Calu3 (cell line): ENCODE results near the gene NRG4. TPM values are rescaled to one million over a fixed set of nuclear protein-coding genes. Genes with fewer than 3 reads are reported as not detected.
A peak's percentile ranks its signal among the peaks of the same experiment; 100 is the strongest.
"Not testable (repeated sequence)": the region's sequence is repeated elsewhere in the genome, so short reads cannot be mapped to it uniquely, and the experiment has no call there.

Source experiments
- BruUV-seq: library from RNA; stranded (reverse); fragments of 400-500 nt; replicated peaks from 2 replicates; lab custom pipeline; 2021; lab: Mats Ljungman, UMichigan
- CTCF ChIA-PET: fragments of 300-600 bp; sonication (Branson Sonifier 250); formaldehyde crosslinking; loops from one replicate; lab custom pipeline; 2022; ENCODE audit warnings: antibody characterized with exemption; lab: Charles Lee
- DNase-seq: peaks from one replicate; pipeline ENCODE4 v3.0.0; 2022
- H3K27ac Mint-ChIP-seq: one replicate; pipeline ENCODE4 v1.8.0; 2022; ENCODE audit warnings: mixed read lengths; ENCODE audit not compliant: unreplicated experiment
- H3K27me3 Mint-ChIP-seq: one replicate; pipeline ENCODE4 v1.8.0; 2022; ENCODE audit warnings: mixed read lengths; ENCODE audit not compliant: unreplicated experiment
- H3K36me3 Mint-ChIP-seq: one replicate; pipeline ENCODE4 v1.8.0; 2022; ENCODE audit warnings: mild to moderate bottlenecking, moderate library complexity, mixed read lengths; ENCODE audit not compliant: insufficient read depth, unreplicated experiment
- H3K4me1 Mint-ChIP-seq: one replicate; pipeline ENCODE4 v1.8.0; 2022; ENCODE audit warnings: mild to moderate bottlenecking, low read depth, mixed read lengths; ENCODE audit not compliant: unreplicated experiment
- H3K4me3 Mint-ChIP-seq: one replicate; pipeline ENCODE4 v1.8.0; 2022; ENCODE audit warnings: mild to moderate bottlenecking, low read depth, moderate library complexity, mixed read lengths; ENCODE audit not compliant: unreplicated experiment
- H3K9me3 Mint-ChIP-seq: one replicate; pipeline ENCODE4 v1.8.0; 2022; ENCODE audit warnings: low read depth, mixed read lengths; ENCODE audit not compliant: unreplicated experiment
- CTCF ChIP-seq: fragments of 200-600 bp; IDR thresholded peaks from one replicate; pipeline ENCODE4 v1.8.0; 2022; ENCODE audit warnings: antibody characterized with exemption; ENCODE audit not compliant: unreplicated experiment
- intact Hi-C: fragments of 100-400 bp; cut with micrococcal nuclease; formaldehyde crosslinking; loops from one replicate; pipeline ENCODE4 v1.10.0; 2022; ENCODE audit not compliant: unreplicated experiment
- total RNA-seq: library from RNA; stranded (reverse); gene quantifications from 2 replicates; pipeline ENCODE4 v1.2.3, GENCODE V29; 2022

NRG4 gene
- total RNA-seq, 1 experiment from 2014 or later: 0.09 TPM

DNA sequence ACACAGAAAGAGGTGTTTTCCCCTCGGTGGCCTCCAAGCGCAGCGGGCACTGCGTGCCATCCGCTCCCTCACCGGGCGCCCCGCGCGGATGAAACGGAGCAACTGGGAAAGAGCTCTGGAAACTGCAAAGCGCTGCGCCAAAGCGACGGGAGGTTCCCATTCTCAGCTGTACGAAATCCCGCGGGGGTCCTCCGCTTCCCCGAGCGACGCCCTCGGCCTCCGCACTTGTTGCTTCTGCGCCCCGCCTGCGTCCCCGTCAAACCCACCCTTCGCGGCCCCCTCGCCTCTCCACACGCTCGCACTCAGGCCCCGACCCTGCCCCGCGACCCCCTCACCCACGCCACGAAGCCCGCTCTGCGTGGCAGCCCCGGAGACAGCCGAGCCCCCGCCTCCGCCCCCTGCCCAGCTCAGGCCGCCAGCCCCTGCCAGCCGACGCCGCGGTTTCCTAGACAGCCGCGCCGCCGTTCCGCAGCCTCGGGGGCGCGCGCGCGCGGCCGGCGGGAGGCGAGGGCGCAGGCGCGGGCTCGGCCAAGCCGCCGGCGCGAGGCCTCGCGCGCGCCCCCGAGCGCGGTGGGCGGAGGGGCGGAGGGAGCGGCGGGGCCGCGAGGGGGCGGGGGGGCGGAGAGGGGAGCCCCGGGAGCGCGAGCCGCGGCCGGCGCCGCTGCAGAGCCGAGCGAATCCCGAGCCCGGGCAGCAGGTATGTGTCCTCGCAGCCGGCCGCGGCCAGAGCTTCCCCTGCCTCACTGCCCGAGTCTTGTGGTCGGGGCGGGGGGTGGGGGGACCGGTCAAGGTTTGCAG lies 47.3 kb upstream of the NRG4 start, which contains the start of gene TMEM266:
Gene TMEM266 (plus strand): TSS at position 666 of the 798 bp plus-strand sequence. CDS start 74,279 bp downstream, outside the sequence.
- DNase-seq: peak; percentile 57
- TF ChIP-seq CTCF: no peak
- intact Hi-C loops: no loop called here
- no TSS peak for BruUV-seq
- Mint-ChIP-seq H3K4me3 (peak within 1 kb of the TSS; percentile 66), H3K36me3 (peaks cover 14% of the 10 kb centered on the region), H3K27me3 (peaks cover 64% of the 10 kb centered on the region), H3K4me1 (peaks cover 20% of the 10 kb centered on the region), H3K27ac (no peak within 1 kb of the TSS), H3K9me3 (no peaks in the 10 kb centered on the region)
- CTCF ChIA-PET: interaction anchor here (0.6 to 5.5 kb wide), 3 partner anchors 80 to 775 kb away, joined by 3 to 72 read pairs (median 4); no protein-coding TSS in a partner anchor

DNA sequence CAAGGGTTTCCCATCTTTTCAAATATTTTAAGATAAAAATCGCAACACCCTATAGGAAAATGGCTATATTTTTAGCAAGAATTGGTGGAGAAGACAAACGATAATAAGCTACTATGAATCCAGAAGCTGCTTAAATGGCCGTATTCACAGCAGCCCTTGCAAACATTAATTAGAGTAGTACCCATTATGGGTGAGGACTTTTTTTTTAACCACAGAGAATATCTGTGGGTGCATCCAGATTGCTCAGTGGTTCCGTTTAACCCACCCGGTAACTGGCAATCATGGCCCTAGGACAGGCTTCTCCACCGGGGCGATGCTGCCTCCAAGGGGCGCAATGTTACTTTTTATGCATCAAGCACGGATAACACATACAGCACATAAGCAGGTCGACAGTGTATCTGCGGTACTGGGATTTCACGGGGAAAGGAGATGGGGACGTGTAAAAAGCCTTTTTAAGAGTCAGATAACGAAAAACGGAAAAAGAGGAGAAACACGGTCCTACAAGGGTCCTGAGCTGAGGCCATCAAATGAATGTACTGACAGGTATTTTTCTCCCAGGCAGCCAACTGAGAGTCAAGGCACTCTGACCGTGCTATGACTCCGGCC lies 46.6 kb upstream of the NRG4 start:
- H3K27me3 Mint-ChIP-seq: peaks cover 57% of the 10 kb centered on the region
- H3K27ac Mint-ChIP-seq: no peak overlapping the region
- DNase-seq: peak; percentile 7
- CTCF ChIA-PET: interaction anchor here (1.2 to 5.5 kb wide), 2 partner anchors 81 to 91 kb away, joined by 4 to 72 read pairs; no protein-coding TSS in a partner anchor
- H3K36me3 Mint-ChIP-seq: peaks cover 14% of the 10 kb centered on the region
- TF ChIP-seq CTCF: no peak
- peaks cover 20% of the 10 kb centered on the region for H3K4me1 Mint-ChIP-seq
- intact Hi-C loops: no loop called here
- no TSS peak for BruUV-seq
- no peaks in the 10 kb centered on the region for H3K9me3 Mint-ChIP-seq
- H3K4me3 Mint-ChIP-seq: peak overlapping the region; percentile 66

DNA sequence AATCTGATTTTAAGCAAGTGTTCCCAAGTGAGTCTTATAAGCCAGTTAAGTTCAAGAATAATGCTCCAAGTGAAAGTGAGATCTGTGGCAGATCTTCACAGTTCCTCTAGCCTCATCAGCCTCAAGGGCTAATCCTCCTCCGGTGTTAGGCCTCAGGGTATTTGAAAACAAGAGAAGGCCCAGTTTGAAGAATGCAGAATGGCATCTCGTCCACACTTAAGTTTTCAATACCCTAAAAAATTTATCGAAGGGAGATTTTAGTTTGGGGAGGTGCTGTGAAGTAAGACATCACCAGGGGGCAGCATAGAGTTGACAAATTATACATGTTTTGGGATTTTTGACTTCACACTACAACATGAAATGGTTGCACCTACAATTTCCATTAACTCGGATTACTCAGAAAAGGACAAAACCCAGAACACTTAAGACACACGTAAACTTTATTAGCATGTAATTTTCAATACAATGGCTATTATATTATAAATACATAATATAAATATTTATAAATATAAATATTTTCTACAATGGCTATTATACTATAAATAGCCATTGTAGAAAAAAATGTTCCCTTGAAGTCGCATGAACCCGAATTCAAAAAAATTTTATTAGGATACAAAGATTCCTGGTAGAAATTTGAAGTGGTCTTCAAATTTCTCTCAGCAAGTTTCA lies 45.2 kb upstream of the NRG4 start:
- CTCF ChIA-PET: interaction anchor here (0.8 to 5.5 kb wide), 4 partner anchors 82 to 94 kb away, joined by 3 to 72 read pairs (median 4); no protein-coding TSS in a partner anchor
- Mint-ChIP-seq H3K4me3 (no peak overlapping the region), H3K27ac (no peak overlapping the region), H3K4me1 (peaks cover 20% of the 10 kb centered on the region), H3K27me3 (peaks cover 43% of the 10 kb centered on the region), H3K36me3 (peaks cover 14% of the 10 kb centered on the region), H3K9me3 (no peaks in the 10 kb centered on the region)
- BruUV-seq: no TSS peak
- peak; percentile 77 for TF ChIP-seq CTCF
- intact Hi-C loops: loop anchor here (1.0 kb wide), 1 partner anchor 82 kb away; no protein-coding TSS in a partner anchor
- DNase-seq: peak; percentile 57

DNA sequence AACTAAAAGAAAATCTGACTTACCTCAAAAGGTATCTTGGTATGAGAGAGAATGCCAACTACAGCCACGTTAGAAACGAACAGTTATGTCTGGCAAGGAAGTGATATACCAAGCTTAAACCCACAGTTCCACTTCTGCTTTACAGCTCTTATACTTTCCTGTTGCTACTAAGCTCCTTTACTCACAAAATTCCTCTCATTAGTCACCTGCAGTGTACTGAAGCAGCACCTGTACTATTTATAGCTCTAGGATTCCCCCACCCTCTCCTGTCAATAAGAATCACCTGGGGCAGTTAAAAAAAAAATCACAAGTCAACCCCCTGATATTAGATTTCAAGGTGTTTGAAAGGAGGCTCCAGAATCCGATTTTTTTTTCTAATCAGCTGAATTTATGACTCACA lies 44.7 kb upstream of the NRG4 start:
- CTCF ChIA-PET: interaction anchor here (0.6 to 5.5 kb wide), 5 partner anchors 83 to 247 kb away, joined by 3 to 72 read pairs (median 3); no protein-coding TSS in a partner anchor
- TF ChIP-seq CTCF: no peak
- H3K36me3 Mint-ChIP-seq: peaks cover 14% of the 10 kb centered on the region
- H3K27me3 Mint-ChIP-seq: peaks cover 38% of the 10 kb centered on the region
- intact Hi-C loops: loop anchor here (1.0 kb wide), 1 partner anchor 82 kb away; no protein-coding TSS in a partner anchor
- no peak overlapping the region for H3K4me3 Mint-ChIP-seq
- BruUV-seq: no TSS peak
- H3K4me1 Mint-ChIP-seq: peaks cover 20% of the 10 kb centered on the region
- no peak for DNase-seq
- H3K9me3 Mint-ChIP-seq: no peaks in the 10 kb centered on the region
- H3K27ac Mint-ChIP-seq: no peak overlapping the region

DNA sequence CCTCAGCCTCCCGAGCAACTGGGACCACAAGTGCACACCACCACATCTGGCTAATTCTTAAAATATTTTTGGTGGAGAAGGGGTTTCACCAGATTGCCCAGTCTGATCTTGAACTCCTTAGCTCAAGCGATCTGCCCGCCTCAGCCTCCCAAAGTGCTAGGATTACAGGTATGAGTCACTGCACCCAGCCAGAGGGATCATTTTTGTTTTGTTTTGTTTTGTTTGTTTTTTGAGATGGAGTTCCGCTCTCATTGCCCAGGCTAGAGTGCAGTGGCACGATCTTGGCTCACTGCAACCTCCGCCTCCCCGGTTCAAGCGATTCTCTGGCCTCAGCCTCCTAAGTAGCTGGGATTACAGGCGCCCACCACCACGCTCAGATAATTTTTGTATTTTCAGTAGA lies 42.0 kb upstream of the NRG4 start:
- H3K9me3 Mint-ChIP-seq, CTCF ChIA-PET, H3K4me3 Mint-ChIP-seq, intact Hi-C loops, H3K36me3 Mint-ChIP-seq, DNase-seq, H3K27ac Mint-ChIP-seq, BruUV-seq: not testable (repeated sequence)
- H3K27me3 Mint-ChIP-seq: peaks cover 27% of the 10 kb centered on the region
- peaks cover 19% of the 10 kb centered on the region for H3K4me1 Mint-ChIP-seq
